Measurements from ENCODE around the gene CLHC1.

- TF ChIP-seq POLR2A (IDR thresholded peaks at IDR 0.05) (no peak), CTCF (IDR thresholded peaks at IDR 0.05) (no peak)
Observed at GRCh38 chr2:55231546-55232083, 478 bp downstream of the CLHC1 start.
